Fibroblast of the aortic adventitia (primary cell): ENCODE results near the gene TBC1D22A. TPM values are rescaled to one million over a fixed set of nuclear protein-coding genes. Genes with fewer than 3 reads are reported as not detected.

Source experiments
- DNase-seq: peaks from one replicate; pipeline ENCODE4 v3.0.0-alpha.2; 2010; ENCODE audit warnings: low read depth
- H3K4me3 ChIP-seq: 2 replicates; pipeline ENCODE4 v1.5.1; 2011; ENCODE audit warnings: low read depth, mild to moderate bottlenecking, control low read depth, low read length, moderate library complexity
- total RNA-seq: library from RNA; depleted of rRNA; stranded (reverse); fragments of >200 nt; gene quantifications from 2 replicates; pipeline ENCODE4 v1.2.3, GENCODE V29; 2012; ENCODE audit warnings: low replicate concordance
- TF ChIP-seq, protein P1 (sequence below): IDR thresholded peaks from 2 replicates; pipeline ENCODE4 v1.5.1; 2011; ENCODE audit warnings: mild to moderate bottlenecking, low read length, control low read depth, inconsistent platforms; ENCODE audit not compliant: insufficient read depth

The TBC1D22A gene
- total RNA-seq, 1 donor: 13.8 TPM

DNA sequence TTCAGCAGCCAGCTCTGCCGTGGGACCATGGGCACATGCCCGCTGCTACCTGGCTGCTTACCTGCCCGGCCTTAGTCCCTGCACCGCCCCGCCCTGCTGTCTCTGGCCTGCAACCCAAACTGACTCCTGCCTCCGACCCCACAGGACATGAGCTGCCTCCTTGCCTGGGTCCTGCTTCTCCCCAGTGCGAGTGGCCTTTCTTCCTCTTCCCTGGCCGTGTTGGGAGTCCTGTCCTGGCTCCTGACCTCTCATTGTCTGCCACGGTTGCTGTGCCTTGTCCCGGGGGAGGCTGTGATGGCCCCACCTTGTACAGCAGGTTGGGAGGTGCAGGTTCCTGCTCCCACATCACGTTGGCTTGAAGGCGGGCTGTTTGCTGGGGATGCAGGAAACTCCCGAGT is 370.0 kb downstream of the TBC1D22A start:
- DNase-seq: no peak
- H3K4me3 ChIP-seq: no peak overlapping the region
- TF ChIP-seq, protein P1, sequence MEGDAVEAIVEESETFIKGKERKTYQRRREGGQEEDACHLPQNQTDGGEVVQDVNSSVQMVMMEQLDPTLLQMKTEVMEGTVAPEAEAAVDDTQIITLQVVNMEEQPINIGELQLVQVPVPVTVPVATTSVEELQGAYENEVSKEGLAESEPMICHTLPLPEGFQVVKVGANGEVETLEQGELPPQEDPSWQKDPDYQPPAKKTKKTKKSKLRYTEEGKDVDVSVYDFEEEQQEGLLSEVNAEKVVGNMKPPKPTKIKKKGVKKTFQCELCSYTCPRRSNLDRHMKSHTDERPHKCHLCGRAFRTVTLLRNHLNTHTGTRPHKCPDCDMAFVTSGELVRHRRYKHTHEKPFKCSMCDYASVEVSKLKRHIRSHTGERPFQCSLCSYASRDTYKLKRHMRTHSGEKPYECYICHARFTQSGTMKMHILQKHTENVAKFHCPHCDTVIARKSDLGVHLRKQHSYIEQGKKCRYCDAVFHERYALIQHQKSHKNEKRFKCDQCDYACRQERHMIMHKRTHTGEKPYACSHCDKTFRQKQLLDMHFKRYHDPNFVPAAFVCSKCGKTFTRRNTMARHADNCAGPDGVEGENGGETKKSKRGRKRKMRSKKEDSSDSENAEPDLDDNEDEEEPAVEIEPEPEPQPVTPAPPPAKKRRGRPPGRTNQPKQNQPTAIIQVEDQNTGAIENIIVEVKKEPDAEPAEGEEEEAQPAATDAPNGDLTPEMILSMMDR: no peak

DNA sequence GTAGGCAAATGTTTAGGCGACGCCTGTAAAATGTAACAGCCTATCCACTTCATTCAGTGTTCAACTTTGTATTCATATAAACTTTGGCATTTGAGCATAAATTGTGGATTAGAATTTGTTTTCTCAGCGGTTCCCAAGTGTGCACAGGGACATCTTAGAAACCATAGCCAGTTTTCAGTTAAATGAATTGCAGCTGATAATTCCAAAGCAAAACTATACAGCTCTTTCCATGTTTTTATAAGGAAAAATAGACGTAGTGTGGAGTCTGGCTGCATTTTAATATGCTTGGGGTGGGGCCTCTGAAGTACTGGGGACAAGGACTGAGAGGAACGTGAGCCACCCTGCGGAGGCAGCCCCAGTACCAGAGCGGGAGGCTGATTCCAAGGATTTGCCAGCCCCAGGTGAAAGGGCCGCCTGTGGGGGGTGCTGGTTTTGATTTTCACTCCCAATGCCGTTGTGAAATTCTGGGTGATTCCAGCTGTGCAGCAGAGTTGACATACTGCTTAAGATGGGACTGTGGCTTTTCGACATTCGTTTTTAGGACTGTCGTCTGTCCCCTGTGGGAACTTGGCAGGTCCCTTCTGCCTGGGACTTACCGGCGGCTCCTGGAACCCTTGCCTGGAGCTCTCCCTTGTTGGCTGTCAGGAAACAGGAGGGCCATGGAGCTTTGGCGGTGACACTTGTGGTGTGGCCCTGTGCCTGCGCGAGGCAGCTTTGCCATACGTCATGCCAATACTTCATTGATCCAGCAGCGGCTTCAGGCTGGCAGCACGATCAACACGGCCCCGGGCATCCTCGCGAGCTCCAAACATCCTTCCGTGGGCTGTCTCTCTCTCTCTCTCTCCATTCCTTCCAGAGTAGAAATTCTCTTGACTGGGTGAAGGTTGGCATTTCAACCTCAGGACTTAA is 370.9 kb downstream of the TBC1D22A start:
- no peak overlapping the region for H3K4me3 ChIP-seq
- DNase-seq: no peak
- TF ChIP-seq, protein P1: no peak

DNA sequence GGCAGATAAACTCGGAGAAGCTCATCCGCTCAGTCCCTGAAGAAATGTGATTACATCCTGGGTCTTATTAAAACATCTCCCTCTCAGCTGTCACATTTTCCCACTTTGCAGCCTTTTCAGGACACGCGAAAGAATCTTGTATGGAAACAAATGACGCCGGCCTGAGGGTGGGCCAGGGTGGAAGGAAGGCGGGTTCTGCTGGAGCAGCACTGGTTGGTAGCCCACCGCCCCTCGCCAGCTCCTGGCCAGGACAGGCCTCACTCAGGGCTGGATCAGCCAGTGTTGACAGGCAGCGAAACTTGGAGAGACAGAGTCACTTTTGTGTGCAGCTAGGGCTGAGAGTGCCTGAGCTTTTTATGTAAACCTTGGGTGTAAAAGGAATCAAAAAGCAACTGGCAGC is 371.8 kb downstream of the TBC1D22A start:
- no peak for DNase-seq
- no peak overlapping the region for H3K4me3 ChIP-seq
- TF ChIP-seq, protein P1: no peak

DNA sequence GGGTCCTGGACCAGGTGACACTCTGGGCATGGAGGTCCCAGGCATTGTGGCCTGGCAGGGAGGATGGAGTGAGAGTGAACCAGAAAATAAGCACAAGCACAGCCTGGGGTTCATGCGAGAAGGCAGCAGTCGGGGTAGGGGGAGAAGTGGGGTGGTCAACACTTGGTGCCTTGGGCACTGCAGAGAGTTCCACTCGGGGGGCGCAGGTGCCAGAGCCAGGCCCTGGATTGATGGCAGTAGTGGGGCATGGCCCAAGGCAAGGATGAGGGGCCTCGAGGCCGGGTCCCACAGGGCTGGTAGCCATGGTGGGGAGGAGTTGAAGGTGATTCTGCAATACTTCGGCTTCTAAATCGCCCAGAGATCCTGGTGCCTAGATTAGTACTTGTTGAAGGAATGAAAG is 372.9 kb downstream of the TBC1D22A start:
- TF ChIP-seq, protein P1: no peak
- no peak overlapping the region for H3K4me3 ChIP-seq
- no peak for DNase-seq

DNA sequence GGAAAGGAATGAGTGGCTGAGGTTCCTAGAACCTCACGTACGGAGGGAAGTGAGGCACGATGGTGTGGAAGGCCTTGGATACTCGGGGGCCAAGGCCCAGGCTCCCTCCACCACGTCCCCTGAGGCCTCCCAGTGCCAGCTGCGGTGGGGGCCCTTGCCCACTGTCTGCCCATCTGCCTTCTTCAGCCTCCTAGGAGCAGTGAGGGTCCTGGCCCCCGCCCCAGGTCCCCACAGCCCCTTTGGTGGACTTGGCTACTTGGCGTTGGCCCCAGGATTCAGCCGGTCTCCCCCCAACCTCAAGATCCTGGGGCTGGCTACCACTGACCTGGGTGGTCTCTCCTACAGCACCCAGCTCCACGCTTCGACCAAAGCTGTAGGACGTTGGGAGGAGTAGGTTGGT is 373.6 kb downstream of the TBC1D22A start:
- H3K4me3 ChIP-seq: no peak overlapping the region
- TF ChIP-seq, protein P1: no peak
- DNase-seq: no peak

DNA sequence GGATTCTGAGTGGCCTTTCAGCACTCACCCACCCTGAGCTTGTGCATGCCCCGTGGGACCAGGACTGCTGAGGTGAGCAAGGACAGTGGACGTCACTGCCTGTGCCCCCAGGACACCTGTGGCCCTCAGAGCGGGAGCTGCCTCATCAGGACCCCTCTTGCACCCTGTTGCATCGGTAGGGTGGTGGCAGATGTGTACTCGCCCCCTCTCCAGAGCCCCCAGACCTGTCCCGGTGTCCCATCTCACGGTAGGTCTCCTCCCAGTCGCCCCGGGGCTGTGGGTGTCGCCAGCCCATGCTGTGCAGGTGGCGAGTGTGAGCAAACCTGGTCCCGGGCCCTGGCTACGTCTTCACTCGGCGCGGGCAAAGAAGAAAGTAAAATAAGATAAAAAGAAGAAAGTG is 374.2 kb downstream of the TBC1D22A start:
- H3K4me3 ChIP-seq: no peak overlapping the region
- DNase-seq: no peak
- TF ChIP-seq, protein P1: no peak
